ENCODE data around the gene ASAH2B. TPM values are rescaled to one million over a fixed set of nuclear protein-coding genes. Genes with fewer than 3 reads are reported as not detected.
"Not testable (repeated sequence)": the region's sequence is repeated elsewhere in the genome, so short reads cannot be mapped to it uniquely, and the experiment has no call there.

ASAH2B gene
- total RNA-seq, 1 donor from 2014 or later, result 6.8 TPM

- no peak for TF ChIP-seq CTCF (IDR thresholded peaks at IDR 0.05; ENCODE audit: borderline replicate concordance)
- Histone ChIP-seq H3K36me3 (no peaks in the 10 kb centered on the region), H3K27ac (replicated peaks) (peak overlapping the region; percentile 88), H3K4me3 (peak overlapping the region; percentile 87), H3K4me1 (peaks cover 22% of the 10 kb centered on the region), H3K9me3 (replicated peaks) (no peaks in the 10 kb centered on the region), H3K27me3 (ENCODE audit: low read depth) (no peaks in the 10 kb centered on the region)
- DNase-seq, result peak; percentile 13
- intact Hi-C loops (cut with micrococcal nuclease), result no loop called here
Observed at GRCh38 chr10:50740293-50740648, 535 bp downstream of the ASAH2B start.

GRCh38 chr10:50742820-50743219, 3.1 kb downstream of the ASAH2B start:
- DNase-seq; H3K27ac ChIP-seq (replicated peaks); H3K4me3 ChIP-seq; H3K9me3 ChIP-seq (replicated peaks); H3K27me3 ChIP-seq (ENCODE audit: low read depth); intact Hi-C loops (cut with micrococcal nuclease); H3K36me3 ChIP-seq: not testable (repeated sequence)
- H3K4me1 ChIP-seq, result peaks cover 22% of the 10 kb centered on the region

- intact Hi-C loops (cut with micrococcal nuclease); H3K4me1 ChIP-seq: not testable (repeated sequence)
Observed at GRCh38 chr10:50766774-50767513, 27.2 kb downstream of the ASAH2B start.

GRCh38 chr10:50772042-50772441, 32.3 kb downstream of the ASAH2B start:
- H3K9me3 ChIP-seq (replicated peaks); H3K27me3 ChIP-seq (ENCODE audit: low read depth); H3K36me3 ChIP-seq; DNase-seq; intact Hi-C loops (cut with micrococcal nuclease); H3K27ac ChIP-seq (replicated peaks); H3K4me1 ChIP-seq; H3K4me3 ChIP-seq: not testable (repeated sequence)

More at GRCh38 chr10:50766774-50767513, 27.2 kb downstream of the ASAH2B start:
- H3K9me3 ChIP-seq (replicated peaks), result peaks cover 13% of the 10 kb centered on the region
- not testable (repeated sequence) for H3K4me3 ChIP-seq; H3K27ac ChIP-seq (replicated peaks); DNase-seq; H3K36me3 ChIP-seq; H3K27me3 ChIP-seq (ENCODE audit: low read depth)

GRCh38 chr10:50774868-50775267, 35.1 kb downstream of the ASAH2B start:
- DNase-seq, H3K36me3 ChIP-seq: not testable (repeated sequence)

GRCh38 chr10:50780036-50780435, 40.3 kb downstream of the ASAH2B start:
- H3K9me3 ChIP-seq (replicated peaks); H3K27ac ChIP-seq (replicated peaks); H3K27me3 ChIP-seq (ENCODE audit: low read depth); H3K4me1 ChIP-seq; H3K36me3 ChIP-seq; DNase-seq; H3K4me3 ChIP-seq; intact Hi-C loops (cut with micrococcal nuclease): not testable (repeated sequence)

More at GRCh38 chr10:50774868-50775267, 35.1 kb downstream of the ASAH2B start:
- H3K9me3 ChIP-seq (replicated peaks); intact Hi-C loops (cut with micrococcal nuclease); H3K27me3 ChIP-seq (ENCODE audit: low read depth); H3K27ac ChIP-seq (replicated peaks); H3K4me3 ChIP-seq; H3K4me1 ChIP-seq: not testable (repeated sequence)

- H3K36me3 ChIP-seq; H3K27me3 ChIP-seq (ENCODE audit: low read depth); H3K9me3 ChIP-seq (replicated peaks); H3K27ac ChIP-seq (replicated peaks); H3K4me3 ChIP-seq; DNase-seq; intact Hi-C loops (cut with micrococcal nuclease); H3K4me1 ChIP-seq: not testable (repeated sequence)
Observed at GRCh38 chr10:50782017-50782416, 42.3 kb downstream of the ASAH2B start.

- DNase-seq; H3K9me3 ChIP-seq (replicated peaks); intact Hi-C loops (cut with micrococcal nuclease): not testable (repeated sequence)
Observed at GRCh38 chr10:50787962-50788361, 48.2 kb downstream of the ASAH2B start.

GRCh38 chr10:50788951-50789945, 49.5 kb downstream of the ASAH2B start:
- intact Hi-C loops (cut with micrococcal nuclease), result no loop called here

More at GRCh38 chr10:50787962-50788361, 48.2 kb downstream of the ASAH2B start:
- H3K4me3 ChIP-seq; H3K27ac ChIP-seq (replicated peaks); H3K27me3 ChIP-seq (ENCODE audit: low read depth); H3K36me3 ChIP-seq; H3K4me1 ChIP-seq: not testable (repeated sequence)

More at GRCh38 chr10:50788951-50789945, 49.5 kb downstream of the ASAH2B start:
- no peak for DNase-seq
- Histone ChIP-seq H3K27ac (replicated peaks) (no peak overlapping the region), H3K9me3 (replicated peaks) (peaks cover 3% of the 10 kb centered on the region), H3K36me3 (no peaks in the 10 kb centered on the region), H3K4me1 (no peaks in the 10 kb centered on the region), H3K4me3 (no peak overlapping the region), H3K27me3 (ENCODE audit: low read depth) (peaks cover 8% of the 10 kb centered on the region)
- TF ChIP-seq CTCF (IDR thresholded peaks at IDR 0.05; ENCODE audit: borderline replicate concordance), result peak; percentile 63

All from left ventricle myocardium inferior (tissue), 1 donor.